Measurements from ENCODE around the gene ARR3. TPM values are rescaled to one million over a fixed set of nuclear protein-coding genes. Genes with fewer than 3 reads are reported as not detected.

Gene ARR3
- total RNA-seq, 1 donor from 2014 or later, result not detected

DNA sequence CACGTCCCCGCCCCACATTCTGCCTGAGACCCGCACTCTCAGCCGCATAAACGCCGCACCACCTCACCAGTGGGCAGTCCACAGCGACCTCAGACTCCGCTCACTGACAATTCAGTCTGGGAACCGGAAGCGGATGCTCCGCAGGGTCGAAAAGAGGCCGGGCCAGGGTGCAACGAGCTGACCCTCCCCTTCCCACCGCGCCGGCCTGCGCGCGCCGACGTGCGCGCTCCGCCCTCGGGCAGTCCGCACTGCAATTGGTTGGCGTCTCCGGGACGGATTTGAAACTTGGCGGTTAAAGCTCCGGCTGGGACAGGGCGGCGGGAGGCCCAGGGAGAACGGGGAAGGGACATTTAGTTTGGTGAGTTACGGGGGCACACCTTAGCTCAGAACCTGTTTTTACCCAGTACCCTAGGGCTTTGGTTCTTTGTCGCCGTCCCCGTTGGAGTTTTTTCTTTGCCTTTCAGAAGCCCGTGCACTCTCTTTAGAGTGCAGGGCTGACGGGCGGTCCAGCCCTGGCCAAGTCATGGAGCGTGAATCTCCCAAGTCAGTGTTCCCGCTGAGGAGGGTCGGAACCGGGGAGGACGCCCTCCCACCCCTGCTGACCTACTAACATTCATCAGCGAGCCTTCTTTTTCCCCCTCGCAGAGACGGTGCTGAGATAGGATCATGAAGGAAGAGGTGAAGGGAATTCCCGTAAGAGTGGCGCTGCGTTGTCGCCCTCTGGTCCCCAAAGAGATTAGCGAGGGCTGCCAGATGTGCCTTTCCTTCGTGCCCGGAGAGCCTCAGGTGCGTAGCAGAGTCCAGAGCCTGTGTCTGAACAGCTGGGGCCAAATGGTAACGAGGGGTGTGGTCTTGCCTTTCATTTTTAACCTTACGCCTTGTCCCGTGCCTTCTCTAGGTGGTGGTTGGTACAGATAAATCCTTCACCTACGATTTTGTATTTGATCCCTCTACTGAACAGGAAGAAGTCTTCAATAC lies 21.9 kb downstream of the ARR3 start, which contains the start of the genes KIF4A and PDZD11:
KIF4A (plus strand) TSS at position 312 of the 978 bp plus-strand sequence; CDS start at position 667, 355 bp downstream.
PDZD11 (minus strand) TSS at position 135 of the 978 bp plus-strand sequence. CDS start 586 bp downstream, outside the sequence.
- peak within 1 kb of the TSS; percentile 93 for H3K4me3 Mint-ChIP-seq (ENCODE audit: unreplicated experiment)
- TF ChIP-seq, protein P1, sequence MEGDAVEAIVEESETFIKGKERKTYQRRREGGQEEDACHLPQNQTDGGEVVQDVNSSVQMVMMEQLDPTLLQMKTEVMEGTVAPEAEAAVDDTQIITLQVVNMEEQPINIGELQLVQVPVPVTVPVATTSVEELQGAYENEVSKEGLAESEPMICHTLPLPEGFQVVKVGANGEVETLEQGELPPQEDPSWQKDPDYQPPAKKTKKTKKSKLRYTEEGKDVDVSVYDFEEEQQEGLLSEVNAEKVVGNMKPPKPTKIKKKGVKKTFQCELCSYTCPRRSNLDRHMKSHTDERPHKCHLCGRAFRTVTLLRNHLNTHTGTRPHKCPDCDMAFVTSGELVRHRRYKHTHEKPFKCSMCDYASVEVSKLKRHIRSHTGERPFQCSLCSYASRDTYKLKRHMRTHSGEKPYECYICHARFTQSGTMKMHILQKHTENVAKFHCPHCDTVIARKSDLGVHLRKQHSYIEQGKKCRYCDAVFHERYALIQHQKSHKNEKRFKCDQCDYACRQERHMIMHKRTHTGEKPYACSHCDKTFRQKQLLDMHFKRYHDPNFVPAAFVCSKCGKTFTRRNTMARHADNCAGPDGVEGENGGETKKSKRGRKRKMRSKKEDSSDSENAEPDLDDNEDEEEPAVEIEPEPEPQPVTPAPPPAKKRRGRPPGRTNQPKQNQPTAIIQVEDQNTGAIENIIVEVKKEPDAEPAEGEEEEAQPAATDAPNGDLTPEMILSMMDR (IDR thresholded peaks at IDR 0.05; ENCODE audit: partially characterized antibody, unreplicated experiment), result no peak
- DNase-seq, result peak; percentile 83
- H3K27me3 Mint-ChIP-seq (ENCODE audit: unreplicated experiment), result no peaks in the 10 kb centered on the region
- no peaks in the 10 kb centered on the region for H3K36me3 Mint-ChIP-seq (ENCODE audit: unreplicated experiment)
- peaks cover 2% of the 10 kb centered on the region for H3K4me1 Mint-ChIP-seq (ENCODE audit: low read depth, unreplicated experiment)
- H3K9me3 Mint-ChIP-seq (ENCODE audit: unreplicated experiment), result no peaks in the 10 kb centered on the region
- H3K27ac Mint-ChIP-seq (ENCODE audit: unreplicated experiment), result peak within 1 kb of the TSS; percentile 22

DNA sequence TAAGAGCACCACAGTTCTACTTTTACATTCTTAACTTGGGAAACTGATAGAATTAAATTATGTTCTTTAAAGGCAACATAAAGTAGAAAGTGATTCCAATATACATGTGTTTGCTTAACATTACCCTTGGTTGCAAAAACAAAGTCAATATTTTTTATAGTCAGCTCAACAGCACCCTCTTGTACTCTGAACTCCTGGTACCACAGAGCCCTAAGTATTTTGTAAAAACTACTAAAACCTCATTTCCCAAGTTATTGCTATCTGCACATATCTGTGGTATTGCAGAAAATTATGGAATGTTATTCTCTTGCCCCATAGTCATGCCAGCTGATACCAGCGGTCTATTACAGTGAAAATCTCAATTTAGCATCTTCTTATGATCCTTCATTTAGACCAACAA lies 24.7 kb downstream of the ARR3 start:
- Mint-ChIP-seq H3K4me1 (ENCODE audit: low read depth, unreplicated experiment) (peaks cover 2% of the 10 kb centered on the region), H3K4me3 (ENCODE audit: unreplicated experiment) (no peak overlapping the region), H3K27me3 (ENCODE audit: unreplicated experiment) (no peaks in the 10 kb centered on the region)

DNA sequence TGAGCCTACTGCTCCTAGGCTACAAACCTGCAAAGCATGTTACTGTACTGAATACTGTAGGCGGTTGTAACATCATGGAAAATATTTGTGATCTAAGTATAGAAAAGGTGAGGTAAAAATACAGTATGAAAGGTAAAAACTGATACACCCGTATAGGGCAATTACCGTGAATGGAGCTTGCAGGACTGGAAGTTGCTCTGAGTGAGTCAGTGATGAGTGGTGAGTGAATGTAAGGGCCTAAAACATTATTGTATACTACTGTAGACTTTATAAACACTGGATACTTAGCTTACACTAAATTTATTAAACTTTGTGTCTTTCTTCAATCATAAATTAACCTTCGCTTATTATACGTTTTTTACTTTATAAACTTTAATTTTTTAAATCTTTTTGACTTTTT lies 25.5 kb downstream of the ARR3 start:
- no peaks in the 10 kb centered on the region for H3K27me3 Mint-ChIP-seq (ENCODE audit: unreplicated experiment)
- TF ChIP-seq, protein P1 (IDR thresholded peaks at IDR 0.05; ENCODE audit: partially characterized antibody, unreplicated experiment), result no peak
- DNase-seq, result no peak
- no peak overlapping the region for H3K27ac Mint-ChIP-seq (ENCODE audit: unreplicated experiment)
- peaks cover 2% of the 10 kb centered on the region for H3K4me1 Mint-ChIP-seq (ENCODE audit: low read depth, unreplicated experiment)
- no peaks in the 10 kb centered on the region for H3K36me3 Mint-ChIP-seq (ENCODE audit: unreplicated experiment)
- no peaks in the 10 kb centered on the region for H3K9me3 Mint-ChIP-seq (ENCODE audit: unreplicated experiment)
- no peak overlapping the region for H3K4me3 Mint-ChIP-seq (ENCODE audit: unreplicated experiment)

More for the DNA sequence above, 24.7 kb downstream of the ARR3 start:
- no peak overlapping the region for H3K27ac Mint-ChIP-seq (ENCODE audit: unreplicated experiment)
- no peaks in the 10 kb centered on the region for H3K9me3 Mint-ChIP-seq (ENCODE audit: unreplicated experiment)
- TF ChIP-seq, protein P1 (IDR thresholded peaks at IDR 0.05; ENCODE audit: partially characterized antibody, unreplicated experiment), result no peak
- DNase-seq, result no peak
- H3K36me3 Mint-ChIP-seq (ENCODE audit: unreplicated experiment), result no peaks in the 10 kb centered on the region

DNA sequence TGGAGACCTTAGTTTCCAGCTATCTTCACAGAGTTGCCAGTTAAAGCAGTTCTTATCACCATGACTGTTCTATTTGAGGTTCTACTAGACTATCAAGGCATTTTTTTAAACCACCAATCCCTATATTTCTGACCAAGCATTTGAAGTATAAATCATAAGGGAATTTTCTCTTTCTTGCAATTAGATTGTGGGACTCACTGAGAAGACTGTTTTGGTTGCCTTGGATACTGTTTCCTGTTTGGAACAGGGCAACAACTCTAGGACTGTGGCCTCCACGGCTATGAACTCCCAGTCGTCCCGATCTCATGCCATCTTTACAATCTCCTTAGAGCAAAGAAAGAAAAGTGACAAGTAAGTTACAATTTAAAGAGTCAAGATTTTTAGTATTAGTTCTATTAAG lies 33.6 kb downstream of the ARR3 start:
- no peaks in the 10 kb centered on the region for H3K36me3 Mint-ChIP-seq (ENCODE audit: unreplicated experiment)
- no peaks in the 10 kb centered on the region for H3K9me3 Mint-ChIP-seq (ENCODE audit: unreplicated experiment)
- no peak overlapping the region for H3K27ac Mint-ChIP-seq (ENCODE audit: unreplicated experiment)
- TF ChIP-seq, protein P1 (IDR thresholded peaks at IDR 0.05; ENCODE audit: partially characterized antibody, unreplicated experiment), result no peak
- no peaks in the 10 kb centered on the region for H3K4me1 Mint-ChIP-seq (ENCODE audit: low read depth, unreplicated experiment)
- DNase-seq, result no peak
- H3K27me3 Mint-ChIP-seq (ENCODE audit: unreplicated experiment), result peaks cover 1% of the 10 kb centered on the region
- no peak overlapping the region for H3K4me3 Mint-ChIP-seq (ENCODE audit: unreplicated experiment)

DNA sequence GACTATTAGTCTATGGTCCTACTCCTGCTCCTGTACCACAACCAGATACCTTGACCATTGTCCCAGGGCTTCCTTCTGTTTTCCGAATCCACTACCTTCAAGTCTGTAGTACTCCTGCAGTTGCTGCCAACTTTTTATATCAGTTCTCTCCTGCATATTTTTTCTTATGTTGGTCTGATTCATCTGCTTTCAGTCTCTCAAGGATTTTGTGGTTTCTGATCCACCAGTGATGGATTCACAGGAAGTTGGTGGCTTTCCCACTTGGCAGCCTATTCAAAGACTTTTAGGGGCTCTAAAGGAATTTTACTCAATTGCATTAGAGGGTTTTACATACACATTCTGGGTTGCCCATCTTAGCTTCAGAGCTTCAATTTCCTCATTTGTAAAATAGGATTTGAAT lies 45.4 kb downstream of the ARR3 start:
- H3K27me3 Mint-ChIP-seq (ENCODE audit: unreplicated experiment), result no peaks in the 10 kb centered on the region

More for the DNA sequence above, 45.4 kb downstream of the ARR3 start:
- Mint-ChIP-seq H3K27ac (ENCODE audit: unreplicated experiment) (no peak overlapping the region), H3K4me1 (ENCODE audit: low read depth, unreplicated experiment) (no peaks in the 10 kb centered on the region), H3K36me3 (ENCODE audit: unreplicated experiment) (no peaks in the 10 kb centered on the region), H3K9me3 (ENCODE audit: unreplicated experiment) (no peaks in the 10 kb centered on the region), H3K4me3 (ENCODE audit: unreplicated experiment) (no peak overlapping the region)
- no peak for DNase-seq
- TF ChIP-seq, protein P1 (IDR thresholded peaks at IDR 0.05; ENCODE audit: partially characterized antibody, unreplicated experiment), result no peak
